PC-9 (cell line): ENCODE data around the gene THAP8. TPM values are rescaled to one million over a fixed set of nuclear protein-coding genes. Genes with fewer than 3 reads are reported as not detected.

Experiments used
- BruUV-seq: library from RNA; stranded (reverse); fragments of 400-500 nt; replicated peaks from 2 replicates; lab custom pipeline; 2021; lab: Mats Ljungman, UMichigan
- CTCF ChIA-PET: fragments of 300-600 bp; sonication (Branson Sonifier 250); formaldehyde crosslinking; loops from one replicate; lab custom pipeline; 2022; ENCODE audit warnings: antibody characterized with exemption; lab: Charles Lee
- POLR2A ChIA-PET: fragments of 300-600 bp; sonication (Branson Sonifier 250); formaldehyde crosslinking; loops from one replicate; lab custom pipeline; 2022; ENCODE audit warnings: antibody characterized with exemption; ENCODE audit not compliant: unreplicated experiment; lab: Charles Lee
- DNase-seq, 2 experiments: peaks; one replicate each; pipeline versions ENCODE4 v3.0.0 to v3.0.0-alpha.2; 2015 to 2022; ENCODE audit warnings: mixed read lengths in 1 of 2
- H2AFZ ChIP-seq: fragments of 200-600 bp; sonication (generic); 2 replicates; pipeline ENCODE4 v1.8.1; 2017; ENCODE audit warnings: antibody characterized with exemption
- H3F3A ChIP-seq: fragments of 200-600 bp; sonication (generic); 2 replicates; pipeline ENCODE4 v1.8.1; 2017; ENCODE audit warnings: antibody characterized with exemption, mild to moderate bottlenecking, low read depth; ENCODE audit not compliant: insufficient read depth
- H3K27ac ChIP-seq: fragments of 200-600 bp; sonication (generic); 2 replicates; pipeline ENCODE4 v1.6.1; 2016; ENCODE audit warnings: mixed run types
- H3K27me3 ChIP-seq: fragments of 200-600 bp; sonication (generic); 2 replicates; pipeline ENCODE4 v1.6.1; 2016; ENCODE audit warnings: low read depth, mixed run types; ENCODE audit not compliant: insufficient read depth
- H3K36me3 ChIP-seq: fragments of 200-600 bp; sonication (generic); 2 replicates; pipeline ENCODE4 v1.6.1; 2016; ENCODE audit warnings: low read depth, mixed run types
- H3K4me1 ChIP-seq: fragments of 200-600 bp; sonication (generic); replicated peaks from 2 replicates; pipeline ENCODE4 v1.6.1; 2016; ENCODE audit warnings: mixed run types; ENCODE audit not compliant: insufficient read depth
- H3K4me2 ChIP-seq: fragments of 200-600 bp; sonication (generic); 2 replicates; pipeline ENCODE4 v1.6.1; 2017; ENCODE audit warnings: mixed run types
- H3K4me3 ChIP-seq: fragments of 200-600 bp; sonication (generic); 2 replicates; pipeline ENCODE4 v1.6.1; 2016; ENCODE audit warnings: mixed run types
- H3K79me2 ChIP-seq: fragments of 200-600 bp; sonication (generic); 2 replicates; pipeline ENCODE4 v1.6.1; 2017; ENCODE audit warnings: low read depth, mixed run types
- H3K9me2 ChIP-seq: fragments of 200-600 bp; sonication (generic); 2 replicates; pipeline ENCODE4 v1.8.1; 2017; ENCODE audit warnings: mild to moderate bottlenecking; ENCODE audit not compliant: insufficient read depth
- H3K9me3 ChIP-seq: fragments of 200-600 bp; sonication (generic); 2 replicates; pipeline ENCODE4 v1.8.1; 2016; ENCODE audit warnings: low read depth; ENCODE audit not compliant: insufficient read depth
- H4K20me1 ChIP-seq: fragments of 200-600 bp; sonication (generic); 2 replicates; pipeline ENCODE4 v1.8.1; 2017; ENCODE audit not compliant: insufficient read depth
- EZH2 ChIP-seq: fragments of 200-600 bp; sonication (generic); IDR thresholded peaks from 2 replicates; pipeline ENCODE4 v1.8.0; 2017; ENCODE audit warnings: antibody characterized with exemption, low read depth
- intact Hi-C: fragments of 100-400 bp; cut with micrococcal nuclease; formaldehyde crosslinking; loops from one replicate; pipeline ENCODE4 v1.10.0; 2022; ENCODE audit not compliant: unreplicated experiment
- total RNA-seq: library from RNA; stranded (reverse); gene quantifications from 2 replicates; pipeline ENCODE4 v1.2.3, GENCODE V29; 2021
- TF ChIP-seq, protein P1 (sequence below): fragments of 200-600 bp; sonication (generic); conservative IDR thresholded peaks from 2 replicates; pipeline ENCODE4 v1.6.1; 2017; ENCODE audit warnings: mixed run types, antibody characterized with exemption, mild to moderate bottlenecking, moderate library complexity

Gene THAP8
- total RNA-seq, 1 experiment from 2014 or later = 5.2 TPM

DNA sequence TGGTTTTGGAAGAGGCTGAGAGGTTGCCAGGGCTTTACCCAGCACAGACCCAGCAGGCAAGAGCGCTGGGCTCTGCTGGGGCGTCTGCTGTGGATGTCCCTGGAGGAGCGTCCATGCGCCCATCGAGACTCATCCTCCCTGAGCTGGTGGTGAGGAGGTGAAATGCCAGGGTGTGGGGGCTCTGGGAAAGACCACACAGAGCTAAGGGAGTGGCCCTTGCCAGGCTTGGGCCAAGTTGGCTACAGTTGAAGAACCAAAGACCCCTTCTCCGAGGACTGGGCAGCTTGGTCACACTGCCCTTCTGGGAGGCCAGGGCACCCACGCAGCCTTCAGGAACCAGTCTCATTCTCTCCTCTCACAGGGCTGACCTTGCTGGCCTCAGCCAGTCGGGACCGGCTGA, 32.2 kb upstream of the THAP8 start:
- BruUV-seq = no TSS peak
- Histone ChIP-seq H3K9me3 (no peaks in the 10 kb centered on the region), H3K27me3 (no peaks in the 10 kb centered on the region), H3K27ac (no peak overlapping the region), H3K4me1 (no peaks in the 10 kb centered on the region), H2AFZ (no peak overlapping the region), H4K20me1 (no peaks in the 10 kb centered on the region), H3K79me2 (no peaks in the 10 kb centered on the region), H3F3A (no peaks in the 10 kb centered on the region), H3K4me2 (no peak overlapping the region), H3K9me2 (no peaks in the 10 kb centered on the region), H3K4me3 (no peak overlapping the region), H3K36me3 (0 out of 2 replicates have a peak, but pooled peaks cover 9% of the 10 kb centered on the region)
- no peak for DNase-seq
- CTCF ChIA-PET = no interaction called here
- intact Hi-C loops = no loop called here
- TF ChIP-seq EZH2 = no peak
- TF ChIP-seq, protein P1, sequence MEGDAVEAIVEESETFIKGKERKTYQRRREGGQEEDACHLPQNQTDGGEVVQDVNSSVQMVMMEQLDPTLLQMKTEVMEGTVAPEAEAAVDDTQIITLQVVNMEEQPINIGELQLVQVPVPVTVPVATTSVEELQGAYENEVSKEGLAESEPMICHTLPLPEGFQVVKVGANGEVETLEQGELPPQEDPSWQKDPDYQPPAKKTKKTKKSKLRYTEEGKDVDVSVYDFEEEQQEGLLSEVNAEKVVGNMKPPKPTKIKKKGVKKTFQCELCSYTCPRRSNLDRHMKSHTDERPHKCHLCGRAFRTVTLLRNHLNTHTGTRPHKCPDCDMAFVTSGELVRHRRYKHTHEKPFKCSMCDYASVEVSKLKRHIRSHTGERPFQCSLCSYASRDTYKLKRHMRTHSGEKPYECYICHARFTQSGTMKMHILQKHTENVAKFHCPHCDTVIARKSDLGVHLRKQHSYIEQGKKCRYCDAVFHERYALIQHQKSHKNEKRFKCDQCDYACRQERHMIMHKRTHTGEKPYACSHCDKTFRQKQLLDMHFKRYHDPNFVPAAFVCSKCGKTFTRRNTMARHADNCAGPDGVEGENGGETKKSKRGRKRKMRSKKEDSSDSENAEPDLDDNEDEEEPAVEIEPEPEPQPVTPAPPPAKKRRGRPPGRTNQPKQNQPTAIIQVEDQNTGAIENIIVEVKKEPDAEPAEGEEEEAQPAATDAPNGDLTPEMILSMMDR = no peak
- POLR2A ChIA-PET = no interaction called here

DNA sequence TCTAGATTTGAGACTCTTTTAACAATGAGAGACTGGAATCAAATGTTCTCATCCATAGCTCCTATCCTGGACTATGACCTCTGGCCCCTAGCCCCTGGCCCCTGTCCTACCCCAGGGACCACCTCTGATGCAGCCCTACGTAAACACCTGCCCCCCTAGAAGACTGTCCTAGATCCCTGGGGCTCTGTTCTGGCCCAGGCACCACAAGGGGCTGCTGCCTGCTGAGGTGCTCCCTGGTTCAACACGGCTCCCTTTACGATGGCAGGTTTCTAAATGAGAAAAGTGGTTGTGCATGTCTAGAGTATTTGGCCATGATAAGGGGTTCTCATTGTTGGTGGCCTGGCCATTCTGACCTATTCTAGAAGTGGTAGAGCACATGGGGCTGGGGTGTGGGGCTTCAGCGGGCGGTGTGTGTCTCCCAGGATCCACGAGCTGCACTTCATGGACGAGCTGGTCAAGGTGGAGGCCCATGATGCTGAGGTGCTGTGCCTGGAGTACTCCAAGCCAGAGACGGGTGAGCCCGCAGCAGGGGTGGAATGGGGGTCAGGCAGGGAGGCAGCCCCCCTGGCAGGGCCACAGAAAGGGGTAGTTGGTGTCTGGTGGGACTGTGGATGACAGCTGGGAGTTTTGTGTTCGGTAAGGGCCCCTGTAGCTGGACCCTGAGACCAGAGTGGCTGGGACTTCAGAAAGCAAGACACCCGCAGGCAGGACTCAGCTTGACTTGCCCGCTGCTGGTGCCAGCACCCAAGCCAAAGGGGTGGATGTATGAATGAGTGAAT, 30.3 kb upstream of the THAP8 start:
- POLR2A ChIA-PET = interaction anchor here (0.6 kb wide), 1 partner anchor 70 kb away, joined by 10 read pairs; the partner anchor contains the start of gene ALKBH6
- no TSS peak for BruUV-seq
- Histone ChIP-seq H2AFZ (no peak overlapping the region), H3K9me2 (no peaks in the 10 kb centered on the region), H3K36me3 (0 out of 2 replicates have a peak, but pooled peaks cover 9% of the 10 kb centered on the region), H3K4me1 (no peaks in the 10 kb centered on the region), H3K9me3 (no peaks in the 10 kb centered on the region), H3K4me3 (no peak overlapping the region), H3F3A (peaks cover under 1% of the 10 kb centered on the region; the same call in 1 of the 2 replicates), H3K27ac (no peak overlapping the region), H3K27me3 (no peaks in the 10 kb centered on the region), H4K20me1 (no peaks in the 10 kb centered on the region), H3K79me2 (no peaks in the 10 kb centered on the region), H3K4me2 (no peak overlapping the region)
- CTCF ChIA-PET = no interaction called here
- intact Hi-C loops = no loop called here
- DNase-seq = no peak
- no peak for TF ChIP-seq EZH2
- TF ChIP-seq, protein P1 = no peak

DNA sequence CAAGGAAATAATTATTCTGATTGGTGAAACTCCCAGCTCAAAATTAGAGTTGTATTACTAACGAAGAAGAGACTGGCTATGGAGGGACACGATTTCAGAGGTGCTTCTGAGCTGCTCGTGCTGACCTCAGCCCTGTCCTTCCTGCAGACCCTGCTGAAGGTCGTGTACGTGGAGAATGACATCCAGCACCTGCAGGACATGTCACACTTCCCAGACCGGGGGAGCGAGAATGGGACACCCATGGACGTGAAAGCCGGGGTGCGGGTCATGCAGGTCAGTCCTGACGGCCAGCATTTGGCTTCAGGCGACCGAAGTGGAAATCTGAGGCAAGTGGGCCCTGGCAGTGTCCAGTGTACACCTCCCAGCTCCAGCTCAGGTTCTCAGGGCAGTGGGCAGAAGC, 28.8 kb upstream of the THAP8 start:
- H3F3A ChIP-seq = peaks cover 5% of the 10 kb centered on the region; the same call in 1 of the 2 replicates
- DNase-seq = no peak
- no TSS peak for BruUV-seq
- no peaks in the 10 kb centered on the region for H3K4me1 ChIP-seq
- no peak for TF ChIP-seq EZH2
- TF ChIP-seq, protein P1 = no peak
- no peak overlapping the region for H3K27ac ChIP-seq
- no peaks in the 10 kb centered on the region for H3K79me2 ChIP-seq
- ChIA-PET CTCF (no interaction called here), POLR2A (no interaction called here)
- no peaks in the 10 kb centered on the region for H3K27me3 ChIP-seq
- no peak overlapping the region for H3K4me2 ChIP-seq
- no peak overlapping the region for H3K4me3 ChIP-seq
- H2AFZ ChIP-seq = no peak overlapping the region
- H4K20me1 ChIP-seq = no peaks in the 10 kb centered on the region
- no peaks in the 10 kb centered on the region for H3K9me2 ChIP-seq
- intact Hi-C loops = no loop called here
- H3K36me3 ChIP-seq = 0 out of 2 replicates have a peak, but pooled peaks cover 4% of the 10 kb centered on the region
- no peaks in the 10 kb centered on the region for H3K9me3 ChIP-seq
